SH-SY5Y (cell line): ENCODE measurements around the gene BMPR1A.

Source experiments
- GATA2 ChIP-seq: IDR thresholded peaks from 2 replicates; pipeline ENCODE4 v1.6.1; 2011; ENCODE audit warnings: mild to moderate bottlenecking, low read depth, low read length
- GATA3 ChIP-seq: IDR thresholded peaks from 2 replicates; pipeline ENCODE4 v1.6.1; 2011; ENCODE audit warnings: low read depth, mild to moderate bottlenecking, low read length, moderate library complexity

- TF ChIP-seq GATA2 (no peak), GATA3 (no peak)
These were observed 173.3 kb downstream of the BMPR1A start for GRCh38 chr10:86929468-86930380.
